Ovary (tissue), 9 donors: ENCODE measurements around the gene VAPA. TPM values are rescaled to one million over a fixed set of nuclear protein-coding genes. Genes with fewer than 3 reads are reported as not detected.

ENCODE experiments used
- DNase-seq, 5 donors: peaks; one replicate each; pipeline ENCODE4 v3.0.0-alpha.2; 2019 to 2020
- H3K27ac ChIP-seq, 2 donors: fragments of 200-600 bp; one replicate each; pipeline versions ENCODE4 v1.5.1 to v1.8.0; 2019 to 2022
- H3K27me3 ChIP-seq: fragments of 200-600 bp; one replicate; pipeline ENCODE4 v1.8.0; 2022
- H3K36me3 ChIP-seq: fragments of 200-600 bp; sonication (generic); one replicate; pipeline ENCODE4 v1.5.1; 2019
- H3K4me1 ChIP-seq: one replicate; pipeline ENCODE4 v1.8.1; 2013; ENCODE audit warnings: mild to moderate bottlenecking, moderate library complexity; ENCODE audit not compliant: insufficient read depth
- H3K4me3 ChIP-seq: fragments of 200-600 bp; sonication (generic); one replicate; pipeline ENCODE4 v1.5.1; 2017
- H3K9me3 ChIP-seq, 2 donors: fragments of 200-600 bp in 1 of 2; sonication (generic) in 1 of 2; one replicate each; pipeline versions ENCODE4 v1.5.1 to v1.8.1; 2013 to 2019; ENCODE audit warnings: mild to moderate bottlenecking in 1 of 2, moderate library complexity in 1 of 2
- EP300 ChIP-seq: sonication (generic); formaldehyde crosslinking; IDR thresholded peaks from one replicate; pipeline ENCODE4 v1.6.1; 2017; ENCODE audit warnings: antibody characterized with exemption
- POLR2A ChIP-seq: fragments of 450-650 bp; IDR thresholded peaks from one replicate; pipeline ENCODE4 v1.6.1; 2017; ENCODE audit warnings: antibody characterized with exemption, mild to moderate bottlenecking, moderate library complexity
- WGBS, 3 donors: extraction: QIAGEN DNeasy Blood & Tissue Kit in 1 of 3; methylation state at CpG; one replicate each; pipeline versions ENCODE4 v1.1.5 to v1.1.7; 2013 to 2017; 5-methylcytosine and 5-hydroxymethylcytosine counted together
- intact Hi-C, 4 donors: fragments of 100-400 bp; cut with DNase I; formaldehyde crosslinking; loops; one replicate each; pipeline versions ENCODE4 v1.11.0 to v1.15.1; 2022 to 2023
- polyA plus RNA-seq, 2 donors: library from polyadenylated mRNA; stranded (reverse); fragments of 200-250 nt in 1 of 2; fragments of 350-450 nt in 1 of 2; fragmentation: Illumina TruSeq in 1 of 2; extraction: RNeasy Lipid Tissue Mini Kit (QIAGEN cat#74804) in 1 of 2; gene quantifications; one replicate each; pipeline ENCODE4 v1.2.3, GENCODE V29; 2013 to 2014
- total RNA-seq, 7 donors: library from RNA; depleted of rRNA in 2 of 7; stranded (reverse); fragments of >200 nt in 2 of 7; fragmentation: NEBNext Ultra II Directional in 3 of 7; extraction: Animal tissue kit (Norgen Biotek cat#: 25700) in 3 of 7; gene quantifications; one replicate each; pipeline versions ENCODE4 v1.1.0 to v1.2.4, GENCODE V29; 2016 to 2023
- TF ChIP-seq, protein P1 (sequence below), 3 donors: fragments of 450-650 bp in 2 of 3; fragments of 200-600 bp in 1 of 3; IDR thresholded peaks; one replicate each; pipeline versions ENCODE4 v1.5.1 to v1.8.0; 2016 to 2022; ENCODE audit warnings: antibody characterized with exemption in 3 of 3, mild to moderate bottlenecking in 1 of 3
- donor health status: DM: no; HTN: no; CAD: no; lungs with moderate emphysema.
- donor health status: DM: no; HTN: no; CAD: no.
- donor health status: Bipolar disorder and iron deficiency.
- donor health status: DM: yes; HTN: yes; CAD: no.
- donor health status: DM: no; HTN: no; CAD: no.
- donor health status: DM: yes; HTN: yes; CAD: no.

The VAPA gene
- total and polyA plus RNA-seq, 9 donors: 164 to 369 (median 254) TPM

DNA sequence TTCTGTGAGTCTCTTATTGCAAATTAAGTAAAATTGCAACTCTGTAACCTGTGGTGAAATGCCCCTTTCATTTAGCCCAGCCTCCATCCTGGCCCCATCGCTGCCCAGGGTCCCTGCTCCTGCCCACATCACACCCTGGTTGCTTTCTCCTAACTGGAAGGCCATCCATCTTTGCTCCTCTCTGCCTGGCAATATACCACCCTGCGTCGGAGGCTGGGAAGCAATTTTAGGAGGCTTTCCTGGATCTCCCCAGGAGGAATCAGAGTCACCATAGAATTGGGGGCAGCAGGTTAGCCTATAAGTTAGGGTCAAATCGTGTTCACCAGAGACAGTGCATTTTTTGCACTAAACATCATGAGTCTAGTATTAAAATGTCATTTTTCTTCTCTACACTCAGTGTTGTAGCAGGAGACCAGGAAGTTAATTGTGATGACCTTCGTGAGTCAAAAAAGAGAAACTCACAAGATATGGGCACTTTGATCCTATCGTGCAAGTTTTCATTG lies 42.5 kb upstream of the VAPA start:
- no peak for DNase-seq
- H3K4me3 ChIP-seq: no peak overlapping the region
- no peak for TF ChIP-seq POLR2A
- no peak for TF ChIP-seq EP300
- TF ChIP-seq, protein P1, sequence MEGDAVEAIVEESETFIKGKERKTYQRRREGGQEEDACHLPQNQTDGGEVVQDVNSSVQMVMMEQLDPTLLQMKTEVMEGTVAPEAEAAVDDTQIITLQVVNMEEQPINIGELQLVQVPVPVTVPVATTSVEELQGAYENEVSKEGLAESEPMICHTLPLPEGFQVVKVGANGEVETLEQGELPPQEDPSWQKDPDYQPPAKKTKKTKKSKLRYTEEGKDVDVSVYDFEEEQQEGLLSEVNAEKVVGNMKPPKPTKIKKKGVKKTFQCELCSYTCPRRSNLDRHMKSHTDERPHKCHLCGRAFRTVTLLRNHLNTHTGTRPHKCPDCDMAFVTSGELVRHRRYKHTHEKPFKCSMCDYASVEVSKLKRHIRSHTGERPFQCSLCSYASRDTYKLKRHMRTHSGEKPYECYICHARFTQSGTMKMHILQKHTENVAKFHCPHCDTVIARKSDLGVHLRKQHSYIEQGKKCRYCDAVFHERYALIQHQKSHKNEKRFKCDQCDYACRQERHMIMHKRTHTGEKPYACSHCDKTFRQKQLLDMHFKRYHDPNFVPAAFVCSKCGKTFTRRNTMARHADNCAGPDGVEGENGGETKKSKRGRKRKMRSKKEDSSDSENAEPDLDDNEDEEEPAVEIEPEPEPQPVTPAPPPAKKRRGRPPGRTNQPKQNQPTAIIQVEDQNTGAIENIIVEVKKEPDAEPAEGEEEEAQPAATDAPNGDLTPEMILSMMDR (IDR thresholded peaks at IDR 0.05): no peak
- H3K27ac ChIP-seq: no peak overlapping the region
- intact Hi-C loops: no loop called here
- peaks cover 17% of the 10 kb centered on the region for H3K4me1 ChIP-seq
- no peaks in the 10 kb centered on the region for H3K27me3 ChIP-seq
- no peaks in the 10 kb centered on the region for H3K36me3 ChIP-seq
- 84 to 85% (median 85%) methylated on average over 6 of the region's 6 CpGs for WGBS, 3 donors
- no peaks in the 10 kb centered on the region for H3K9me3 ChIP-seq

DNA sequence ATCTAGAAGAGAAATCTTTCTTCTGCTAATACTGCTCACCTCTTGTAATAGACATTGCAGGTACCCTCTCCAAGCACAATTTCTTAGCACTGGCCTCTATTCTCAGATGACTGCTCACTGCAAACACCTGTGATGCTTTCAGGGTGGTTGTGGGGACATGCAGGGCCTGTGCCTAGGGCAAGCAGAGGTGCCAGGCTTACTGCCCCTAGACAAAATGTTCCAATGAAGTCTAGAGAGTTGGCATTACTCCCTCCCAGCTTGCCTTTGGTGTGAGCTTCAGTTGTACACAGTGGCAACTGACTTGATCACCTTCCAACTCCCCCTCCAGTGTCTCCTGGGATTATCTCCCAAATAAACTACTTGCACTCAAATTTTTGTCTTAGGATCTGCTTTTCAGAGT lies 41.0 kb upstream of the VAPA start:
- Histone ChIP-seq H3K4me1 (peaks cover 17% of the 10 kb centered on the region), H3K27me3 (no peaks in the 10 kb centered on the region), H3K9me3 (no peaks in the 10 kb centered on the region), H3K4me3 (no peak overlapping the region), H3K27ac (no peak overlapping the region), H3K36me3 (no peaks in the 10 kb centered on the region)
- intact Hi-C loops: no loop called here
- no peak for DNase-seq
- no peak for TF ChIP-seq POLR2A
- TF ChIP-seq, protein P1 (IDR thresholded peaks at IDR 0.05): no peak

DNA sequence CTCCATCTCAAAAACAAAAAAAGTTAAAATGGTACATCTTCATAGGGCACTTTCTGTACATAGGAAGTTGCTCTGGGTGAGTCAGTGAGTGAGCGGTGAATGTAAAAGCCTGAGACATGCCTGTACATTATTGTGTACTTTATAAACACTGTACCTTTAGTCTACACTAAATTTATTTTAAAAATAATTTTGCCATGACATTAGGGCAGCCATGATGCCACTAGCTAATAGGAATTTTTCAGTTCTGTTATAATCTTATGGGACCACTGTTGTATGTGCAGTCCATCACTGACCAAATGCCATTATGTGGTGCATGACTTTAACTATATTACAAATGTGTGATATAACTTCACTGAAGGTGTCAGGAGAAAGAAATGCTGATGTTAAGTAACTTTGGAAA lies 39.1 kb upstream of the VAPA start:
- 95 to 100% (median 98%) methylated on average over 1 of the region's 1 CpG for WGBS, 3 donors
- TF ChIP-seq, protein P1 (IDR thresholded peaks at IDR 0.05): no peak
- TF ChIP-seq EP300: no peak
- TF ChIP-seq POLR2A: no peak
- no peak overlapping the region for H3K27ac ChIP-seq
- H3K4me1 ChIP-seq: peaks cover 10% of the 10 kb centered on the region
- intact Hi-C loops: no loop called here
- no peak overlapping the region for H3K4me3 ChIP-seq
- H3K36me3 ChIP-seq: no peaks in the 10 kb centered on the region
- H3K27me3 ChIP-seq: no peaks in the 10 kb centered on the region
- no peaks in the 10 kb centered on the region for H3K9me3 ChIP-seq
- DNase-seq: no peak

DNA sequence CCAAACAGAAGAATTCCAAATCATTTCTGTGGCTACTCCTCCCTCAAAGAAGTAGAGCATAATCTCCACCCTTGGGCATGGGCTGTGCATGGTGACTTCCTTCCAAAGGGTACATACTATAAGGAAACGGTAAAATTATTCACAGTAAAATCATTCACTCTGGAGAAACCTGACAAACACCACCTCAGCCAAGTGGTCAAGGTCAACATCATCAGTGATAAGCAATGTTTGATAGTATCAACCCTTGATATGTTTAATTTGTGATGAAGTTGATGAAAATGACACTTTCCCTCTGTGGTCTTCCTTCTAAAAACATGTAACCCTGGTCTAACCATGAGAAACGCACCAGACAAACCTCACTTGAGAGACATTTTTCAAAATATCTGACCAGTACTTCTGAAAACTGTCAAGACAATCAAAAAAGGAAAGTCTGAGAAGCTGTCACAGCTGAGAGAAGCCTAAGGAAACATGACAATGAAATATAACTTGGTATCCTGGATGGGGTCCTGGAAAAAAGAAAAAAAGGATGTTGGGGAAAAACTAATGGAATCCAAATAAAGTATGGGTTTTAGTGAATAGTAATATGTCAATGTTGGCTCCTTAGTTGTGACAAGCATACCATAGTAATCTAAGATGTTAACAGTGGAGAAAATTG lies 37.5 kb upstream of the VAPA start:
- intact Hi-C loops: no loop called here
- Histone ChIP-seq H3K4me3 (no peak overlapping the region), H3K9me3 (no peaks in the 10 kb centered on the region), H3K27ac (peak overlapping the region in 1 of 2 donors; percentile 91), H3K36me3 (no peaks in the 10 kb centered on the region), H3K27me3 (no peaks in the 10 kb centered on the region), H3K4me1 (peaks cover 3% of the 10 kb centered on the region)
- DNase-seq: no peak
- TF ChIP-seq, protein P1 (IDR thresholded peaks at IDR 0.05): no peak
- no peak for TF ChIP-seq POLR2A
- TF ChIP-seq EP300: no peak
- 69 to 78% (median 72%) methylated on average over 2 of the region's 2 CpGs for WGBS, 3 donors
